ENCODE data around the gene RBM10. TPM values are rescaled to one million over a fixed set of nuclear protein-coding genes. Genes with fewer than 3 reads are reported as not detected.
A peak's percentile ranks its signal among the peaks of the same experiment; 100 is the strongest.

Gene RBM10
- total RNA-seq, 1 experiment from 2014 or later, result 55.8 TPM

GRCh38 chrX:47194194-47194787 is 49.3 kb downstream of the RBM10 start:
- Mint-ChIP-seq H3K36me3 (ENCODE audit: insufficient read depth in 1 of 3, low read depth in 3 of 3) (peaks cover 48 to 50% (median 48%) of the 10 kb centered on the region in 3 experiments), H3K4me1 (peaks cover 49 to 53% of the 10 kb centered on the region in 2 experiments), H3K27ac (peak overlapping the region; percentile 88 to 100 (median 99)), H3K9me3 (peaks cover 2 to 12% of the 10 kb centered on the region in 2 experiments; a peak in 4 of 5 replicates), H3K4me3 (peak overlapping the region; percentile 96 to 97), H3K27me3 (ENCODE audit: low read depth) (no peaks in the 10 kb centered on the region; the same call in 1 of the 2 replicates)
- no peak for DNase-seq
- peaks cover 15% of the 10 kb centered on the region; the same call in 1 of the 2 replicates for H3K4me1 ChIP-seq (ENCODE audit: insufficient read depth, low read length)
- peak overlapping the region; percentile 89 for H3K4me2 ChIP-seq (ENCODE audit: insufficient read depth, insufficient read length, low read length)
- peak overlapping the region; percentile 98 for H3K14ac ChIP-seq (ENCODE audit: insufficient read depth, low read length)
- no peaks in the 10 kb centered on the region for H3K9me3 ChIP-seq (ENCODE audit: control insufficient read depth, low read depth, low read length)
- H4K91ac ChIP-seq (ENCODE audit: insufficient read length, low read depth, low read length), result no peak overlapping the region
- WGBS (ENCODE audit: extremely low coverage, insufficient read length, low lambda C conversion rate), result no CpG with 5 or more reads among the region's 14 CpGs
- peaks cover 15% of the 10 kb centered on the region for H3K79me1 ChIP-seq (ENCODE audit: insufficient read depth, low read depth, low read length, poor library complexity, severe bottlenecking)
- no peak overlapping the region for H3K56ac ChIP-seq (ENCODE audit: insufficient read length, low read depth, low read length)
- H2BK20ac ChIP-seq (ENCODE audit: low read depth, low read length, poor library complexity, severe bottlenecking), result no peak overlapping the region
- no peak overlapping the region for H3K27ac ChIP-seq (ENCODE audit: insufficient read length, low read depth, low read length)
- no peaks in the 10 kb centered on the region for H3K27me3 ChIP-seq (ENCODE audit: insufficient read depth, low read length)
- no peak overlapping the region for H2BK5ac ChIP-seq (ENCODE audit: insufficient read length, low read length)
- no peak overlapping the region for H3K23ac ChIP-seq (ENCODE audit: insufficient read length, low read depth, low read length)
- H3K9ac ChIP-seq (ENCODE audit: extremely low read depth, insufficient read length, low read length), result peak overlapping the region; percentile 84
- no peak overlapping the region for H3K4ac ChIP-seq (ENCODE audit: low read depth, low read length)
- H3K23me2 ChIP-seq (ENCODE audit: insufficient read length, low read depth, low read length, poor library complexity, severe bottlenecking), result peaks cover 15% of the 10 kb centered on the region
- TF ChIP-seq, protein P1, sequence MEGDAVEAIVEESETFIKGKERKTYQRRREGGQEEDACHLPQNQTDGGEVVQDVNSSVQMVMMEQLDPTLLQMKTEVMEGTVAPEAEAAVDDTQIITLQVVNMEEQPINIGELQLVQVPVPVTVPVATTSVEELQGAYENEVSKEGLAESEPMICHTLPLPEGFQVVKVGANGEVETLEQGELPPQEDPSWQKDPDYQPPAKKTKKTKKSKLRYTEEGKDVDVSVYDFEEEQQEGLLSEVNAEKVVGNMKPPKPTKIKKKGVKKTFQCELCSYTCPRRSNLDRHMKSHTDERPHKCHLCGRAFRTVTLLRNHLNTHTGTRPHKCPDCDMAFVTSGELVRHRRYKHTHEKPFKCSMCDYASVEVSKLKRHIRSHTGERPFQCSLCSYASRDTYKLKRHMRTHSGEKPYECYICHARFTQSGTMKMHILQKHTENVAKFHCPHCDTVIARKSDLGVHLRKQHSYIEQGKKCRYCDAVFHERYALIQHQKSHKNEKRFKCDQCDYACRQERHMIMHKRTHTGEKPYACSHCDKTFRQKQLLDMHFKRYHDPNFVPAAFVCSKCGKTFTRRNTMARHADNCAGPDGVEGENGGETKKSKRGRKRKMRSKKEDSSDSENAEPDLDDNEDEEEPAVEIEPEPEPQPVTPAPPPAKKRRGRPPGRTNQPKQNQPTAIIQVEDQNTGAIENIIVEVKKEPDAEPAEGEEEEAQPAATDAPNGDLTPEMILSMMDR (conservative IDR thresholded peaks at IDR 0.05), result no peak
- H3K79me2 ChIP-seq (ENCODE audit: insufficient read depth, low read length), result peaks cover 38% of the 10 kb centered on the region; the same call in 1 of the 2 replicates
- no peak overlapping the region for H4K5ac ChIP-seq (ENCODE audit: insufficient read length, low read depth, low read length)
- H2BK15ac ChIP-seq (ENCODE audit: low read depth, low read length), result no peak overlapping the region
- no peak overlapping the region for H2AK5ac ChIP-seq (ENCODE audit: insufficient read length, low read length)
- H2AFZ ChIP-seq (ENCODE audit: low read length), result no peak overlapping the region
- peak overlapping the region; percentile 92 for H3K18ac ChIP-seq (ENCODE audit: insufficient read length, low read depth, low read length)
- no peaks in the 10 kb centered on the region for H4K20me1 ChIP-seq (ENCODE audit: control insufficient read depth, insufficient read depth, insufficient read length)
- H2BK12ac ChIP-seq (ENCODE audit: insufficient read length, low read depth, low read length), result no peak overlapping the region
- H4K8ac ChIP-seq (replicated peaks; ENCODE audit: insufficient read length, low read depth, low read length), result no peak overlapping the region
- no peak overlapping the region for H3T11ph ChIP-seq (ENCODE audit: low read length)
- no peak overlapping the region for H2BK120ac ChIP-seq (ENCODE audit: low read depth, low read length, poor library complexity, severe bottlenecking)
